Mesenchymal stem cell (in vitro differentiated cells and primary cell): Measurements from ENCODE around the gene PCDHGA12.

ENCODE experiments used
- DNase-seq: peaks from one replicate; pipeline ENCODE4 v3.0.0-alpha.2; 2013
- H2AFZ ChIP-seq: one replicate; pipeline ENCODE4 v1.6.1; 2013; ENCODE audit warnings: low read depth, mild to moderate bottlenecking, control low read depth, inconsistent platforms, low read length, moderate library complexity
- H2AK5ac ChIP-seq: 2 replicates; pipeline ENCODE4 v1.6.1; 2013; ENCODE audit warnings: low read length, moderate library complexity, mild to moderate bottlenecking, inconsistent platforms; ENCODE audit not compliant: severe bottlenecking
- H2BK120ac ChIP-seq: one replicate; pipeline ENCODE4 v1.6.1; 2013; ENCODE audit warnings: low read depth, mild to moderate bottlenecking, inconsistent platforms, low read length, moderate library complexity
- H2BK12ac ChIP-seq, 2 experiments: one replicate each; pipeline ENCODE4 v1.6.1; 2013; ENCODE audit warnings: inconsistent platforms in 2 of 2, low read length in 2 of 2, mild to moderate bottlenecking in 2 of 2, moderate library complexity in 2 of 2, control low read depth in 1 of 2
- H2BK15ac ChIP-seq: one replicate; pipeline ENCODE4 v1.6.1; 2013; ENCODE audit warnings: mild to moderate bottlenecking, low read depth, inconsistent platforms; ENCODE audit not compliant: poor library complexity, severe bottlenecking
- H2BK5ac ChIP-seq: 2 replicates; pipeline ENCODE4 v1.6.1; 2013; ENCODE audit warnings: low read depth, mild to moderate bottlenecking, low read length, control low read depth, inconsistent platforms; ENCODE audit not compliant: poor library complexity, severe bottlenecking
- H3K14ac ChIP-seq, 2 experiments: one replicate each; pipeline ENCODE4 v1.6.1; 2013; ENCODE audit warnings: inconsistent platforms in 2 of 2, low read length in 2 of 2, control low read depth in 1 of 2, mild to moderate bottlenecking in 1 of 2, moderate library complexity in 1 of 2
- H3K18ac ChIP-seq, 2 experiments: one replicate each; pipeline ENCODE4 v1.6.1; 2013; ENCODE audit warnings: inconsistent platforms in 2 of 2, low read length in 2 of 2, control low read depth in 1 of 2, low read depth in 1 of 2, mild to moderate bottlenecking in 1 of 2
- H3K23ac ChIP-seq, 2 experiments: one replicate each; pipeline ENCODE4 v1.6.1; 2013; ENCODE audit warnings: inconsistent platforms in 2 of 2, low read length in 2 of 2, mild to moderate bottlenecking in 2 of 2, moderate library complexity in 2 of 2, control low read depth in 1 of 2
- H3K27ac ChIP-seq: 2 replicates; pipeline ENCODE4 v1.5.1; 2013; ENCODE audit warnings: mild to moderate bottlenecking, moderate library complexity, low read length, control low read depth, inconsistent platforms; ENCODE audit not compliant: poor library complexity, severe bottlenecking
- H3K27me3 ChIP-seq, 2 experiments: 2 replicates each; pipeline versions ENCODE4 v1.6.1 to v1.7.0; 2013; ENCODE audit warnings: low read length in 2 of 2, mild to moderate bottlenecking in 2 of 2, moderate library complexity in 2 of 2, control low read depth in 1 of 2, inconsistent platforms in 1 of 2; ENCODE audit not compliant: control insufficient read depth in 1 of 2, insufficient read depth in 1 of 2
- H3K36me3 ChIP-seq, 2 experiments: 2 replicates each; pipeline versions ENCODE4 v1.6.1 to v1.7.0; 2013; ENCODE audit warnings: low read length in 2 of 2, control low read depth in 1 of 2, inconsistent platforms in 1 of 2, low read depth in 1 of 2, mild to moderate bottlenecking in 1 of 2; ENCODE audit not compliant: insufficient read depth in 2 of 2, control insufficient read depth in 1 of 2
- H3K4ac ChIP-seq, 2 experiments: one replicate each; pipeline ENCODE4 v1.6.1; 2013; ENCODE audit warnings: inconsistent platforms in 2 of 2, low read length in 2 of 2, mild to moderate bottlenecking in 2 of 2, moderate library complexity in 2 of 2, control low read depth in 1 of 2, low read depth in 1 of 2
- H3K4me1 ChIP-seq: 2 replicates; pipeline ENCODE4 v1.6.1; 2013; ENCODE audit warnings: low read depth, low read length, control low read depth; ENCODE audit not compliant: control insufficient read depth, insufficient read depth
- H3K4me2 ChIP-seq: 2 replicates; pipeline ENCODE4 v1.6.1; 2013; ENCODE audit warnings: low read length, mild to moderate bottlenecking, inconsistent platforms; ENCODE audit not compliant: poor library complexity, severe bottlenecking
- H3K4me3 ChIP-seq, 2 experiments: 2 replicates each; pipeline versions ENCODE4 v1.5.1 to v1.7.0; 2013; ENCODE audit warnings: low read length in 2 of 2, mild to moderate bottlenecking in 2 of 2, control low read depth in 1 of 2, low read depth in 1 of 2; ENCODE audit not compliant: insufficient read depth in 1 of 2
- H3K79me1 ChIP-seq: replicated peaks from 2 replicates; pipeline ENCODE4 v1.6.1; 2013; ENCODE audit warnings: mild to moderate bottlenecking, control low read depth, low read length, inconsistent platforms; ENCODE audit not compliant: poor library complexity, severe bottlenecking
- H3K9ac ChIP-seq: 2 replicates; pipeline ENCODE4 v1.7.0; 2013; ENCODE audit warnings: mild to moderate bottlenecking, low read length, moderate library complexity
- H3K9me3 ChIP-seq: 2 replicates; pipeline ENCODE4 v1.7.0; 2013; ENCODE audit warnings: mild to moderate bottlenecking, low read length; ENCODE audit not compliant: control insufficient read depth
- H4K8ac ChIP-seq: one replicate; pipeline ENCODE4 v1.6.1; 2013; ENCODE audit warnings: inconsistent platforms, mild to moderate bottlenecking, low read length, moderate library complexity
- H4K91ac ChIP-seq: one replicate; pipeline ENCODE4 v1.6.1; 2013; ENCODE audit warnings: mild to moderate bottlenecking, low read length, inconsistent platforms
- WGBS: methylation state at CpG from one replicate; pipeline ENCODE4 v1.1.7; 2013; ENCODE audit warnings: mixed read lengths; 5-methylcytosine and 5-hydroxymethylcytosine counted together

Gene PCDHGA12

GRCh38 chr5:141441571-141442170 lies 11.4 kb downstream of the PCDHGA12 start:
- no peak overlapping the region for H3K18ac ChIP-seq
- no peak for DNase-seq
- peaks cover 7 to 9% of the 10 kb centered on the region in 2 experiments for H3K36me3 ChIP-seq
- H4K91ac ChIP-seq, result no peak overlapping the region
- no peak overlapping the region for H2BK5ac ChIP-seq
- H3K14ac ChIP-seq, result no peak overlapping the region
- H2BK120ac ChIP-seq, result no peak overlapping the region
- no peak overlapping the region for H2BK15ac ChIP-seq
- WGBS, result 99% methylated on average over 45 of the region's 50 CpGs
- H3K27me3 ChIP-seq, result no peaks in the 10 kb centered on the region
- H3K4ac ChIP-seq, result no peak overlapping the region
- no peak overlapping the region for H3K4me2 ChIP-seq
- no peak overlapping the region for H4K8ac ChIP-seq
- peak overlapping the region in 1 of 2 experiments; percentile 7 for H3K4me3 ChIP-seq
- peaks cover 25% of the 10 kb centered on the region for H3K79me1 ChIP-seq
- peak overlapping the region; percentile 13 for H2AK5ac ChIP-seq
- H2AFZ ChIP-seq, result no peak overlapping the region
- no peak overlapping the region for H3K23ac ChIP-seq
- H3K9me3 ChIP-seq, result peaks cover 10% of the 10 kb centered on the region
- H3K9ac ChIP-seq, result no peak overlapping the region
- no peak overlapping the region for H2BK12ac ChIP-seq
- H3K4me1 ChIP-seq, result peaks cover 5% of the 10 kb centered on the region
- H3K27ac ChIP-seq, result no peak overlapping the region

DNA sequence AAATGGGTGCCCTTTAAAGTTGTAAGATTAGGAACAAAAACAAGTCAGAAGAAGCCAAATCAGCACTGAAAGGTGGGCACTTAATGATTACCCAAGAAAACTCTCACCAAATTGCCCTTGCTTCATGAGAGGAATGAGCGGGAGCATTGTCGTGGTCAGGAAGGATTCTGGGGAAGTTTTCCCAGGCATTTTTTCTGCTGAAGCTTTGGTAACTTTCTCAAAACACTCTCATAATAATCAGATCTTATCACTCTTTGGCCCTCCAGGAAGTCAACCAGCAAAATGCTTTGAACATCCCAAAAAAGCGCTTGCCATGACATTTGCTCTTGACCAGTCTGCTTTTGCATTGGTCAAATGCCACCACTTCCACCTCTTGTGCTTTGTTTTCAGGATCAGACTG lies 35.0 kb downstream of the PCDHGA12 start:
- no peak overlapping the region for H3K4me3 ChIP-seq
- no peak overlapping the region for H3K4me2 ChIP-seq
- H3K14ac ChIP-seq, result no peak overlapping the region
- H2BK15ac ChIP-seq, result no peak overlapping the region
- H2BK120ac ChIP-seq, result no peak overlapping the region
- H3K4ac ChIP-seq, result no peak overlapping the region
- H2BK5ac ChIP-seq, result no peak overlapping the region
- H2AFZ ChIP-seq, result no peak overlapping the region
- H2AK5ac ChIP-seq, result no peak overlapping the region
- peaks cover 2% of the 10 kb centered on the region for H3K4me1 ChIP-seq
- H4K8ac ChIP-seq, result no peak overlapping the region
- no peak overlapping the region for H3K23ac ChIP-seq
- peak overlapping the region; percentile 28 for H3K27ac ChIP-seq
- H3K36me3 ChIP-seq, result peaks cover 0 to 8% of the 10 kb centered on the region in 2 experiments
- peak; percentile 22 for DNase-seq
- no peak overlapping the region for H3K18ac ChIP-seq
- no peaks in the 10 kb centered on the region for H3K27me3 ChIP-seq
- WGBS, result 98% methylated on average over 3 of the region's 3 CpGs
- H2BK12ac ChIP-seq, result no peak overlapping the region
- H3K9ac ChIP-seq, result no peak overlapping the region
- peaks cover 10% of the 10 kb centered on the region for H3K79me1 ChIP-seq
- H4K91ac ChIP-seq, result no peak overlapping the region
- H3K9me3 ChIP-seq, result no peaks in the 10 kb centered on the region

DNA sequence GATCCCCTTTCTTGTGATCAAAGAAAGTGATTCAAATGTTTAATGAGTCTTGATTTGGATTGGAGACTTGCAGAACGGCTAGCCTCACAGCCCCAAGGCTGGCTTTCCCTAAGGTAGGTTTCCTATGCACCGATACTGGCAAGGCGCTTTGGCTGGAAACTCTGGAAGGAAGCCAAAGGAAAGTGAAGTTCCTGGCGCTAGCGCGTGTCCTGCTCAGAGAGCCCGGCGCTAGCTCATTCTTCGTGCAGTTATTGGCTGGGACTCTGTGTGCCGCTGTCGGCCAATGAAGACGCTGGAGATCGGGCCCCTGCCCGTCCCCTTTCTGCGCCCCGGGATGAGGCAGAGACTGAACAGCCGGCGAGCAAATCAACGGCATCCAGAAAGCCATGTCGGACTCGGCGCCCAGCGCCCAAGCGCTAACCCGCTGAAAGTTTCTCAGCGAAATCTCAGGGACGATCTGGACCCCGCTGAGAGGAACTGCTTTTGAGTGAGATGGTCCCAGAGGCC lies 45.4 kb downstream of the PCDHGA12 start, which contains the start of gene PCDHGC3:
PCDHGC3 (plus strand) TSS at position 342 of the 507 bp plus-strand sequence; CDS start at position 493, 151 bp downstream.
- peaks cover 20% of the 10 kb centered on the region for H3K4me1 ChIP-seq
- peak within 1 kb of the TSS; percentile 3 for H4K91ac ChIP-seq
- peak within 1 kb of the TSS; percentile 55 to 88 for H3K4me3 ChIP-seq
- no peaks in the 10 kb centered on the region for H3K27me3 ChIP-seq
- H3K4ac ChIP-seq, result peak within 1 kb of the TSS in 1 of 2 experiments; percentile 59
- peak within 1 kb of the TSS; percentile 44 for H2BK15ac ChIP-seq
- peak within 1 kb of the TSS; percentile 1 to 7 for H3K18ac ChIP-seq
- WGBS, result 2% methylated on average over 28 of the region's 28 CpGs
- H3K79me1 ChIP-seq, result peaks cover 24% of the 10 kb centered on the region
- H2BK5ac ChIP-seq, result no peak within 1 kb of the TSS
- H3K9ac ChIP-seq, result peak within 1 kb of the TSS; percentile 93
- DNase-seq, result peak; percentile 95
- no peak within 1 kb of the TSS for H2BK120ac ChIP-seq
- H2AFZ ChIP-seq, result peak within 1 kb of the TSS; percentile 34
- H2AK5ac ChIP-seq, result no peak within 1 kb of the TSS
- peak within 1 kb of the TSS in 1 of 2 experiments; percentile 37 for H3K14ac ChIP-seq
- H4K8ac ChIP-seq, result peak within 1 kb of the TSS; percentile 28
- H2BK12ac ChIP-seq, result no peak within 1 kb of the TSS
- H3K36me3 ChIP-seq, result peaks cover 19 to 24% of the 10 kb centered on the region in 2 experiments
- H3K23ac ChIP-seq, result no peak within 1 kb of the TSS
- H3K27ac ChIP-seq, result peak within 1 kb of the TSS; percentile 87
- H3K4me2 ChIP-seq, result peak within 1 kb of the TSS; percentile 66
- H3K9me3 ChIP-seq, result no peaks in the 10 kb centered on the region

DNA sequence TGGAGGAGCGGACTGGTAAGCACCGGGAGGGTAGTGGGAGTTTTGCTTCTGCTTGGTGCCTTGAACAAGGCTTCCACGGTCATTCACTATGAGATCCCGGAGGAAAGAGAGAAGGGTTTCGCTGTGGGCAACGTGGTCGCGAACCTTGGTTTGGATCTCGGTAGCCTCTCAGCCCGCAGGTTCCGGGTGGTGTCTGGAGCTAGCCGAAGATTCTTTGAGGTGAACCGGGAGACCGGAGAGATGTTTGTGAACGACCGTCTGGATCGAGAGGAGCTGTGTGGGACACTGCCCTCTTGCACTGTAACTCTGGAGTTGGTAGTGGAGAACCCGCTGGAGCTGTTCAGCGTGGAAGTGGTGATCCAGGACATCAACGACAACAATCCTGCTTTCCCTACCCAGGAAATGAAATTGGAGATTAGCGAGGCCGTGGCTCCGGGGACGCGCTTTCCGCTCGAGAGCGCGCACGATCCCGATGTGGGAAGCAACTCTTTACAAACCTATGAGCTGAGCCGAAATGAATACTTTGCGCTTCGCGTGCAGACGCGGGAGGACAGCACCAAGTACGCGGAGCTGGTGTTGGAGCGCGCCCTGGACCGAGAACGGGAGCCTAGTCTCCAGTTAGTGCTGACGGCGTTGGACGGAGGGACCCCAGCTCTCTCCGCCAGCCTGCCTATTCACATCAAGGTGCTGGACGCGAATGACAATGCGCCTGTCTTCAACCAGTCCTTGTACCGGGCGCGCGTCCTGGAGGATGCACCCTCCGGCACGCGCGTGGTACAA lies 46.0 kb downstream of the PCDHGA12 start:
- peak overlapping the region in 1 of 2 experiments; percentile 37 for H3K14ac ChIP-seq
- peak overlapping the region; percentile 28 for H4K8ac ChIP-seq
- peaks cover 21% of the 10 kb centered on the region for H3K4me1 ChIP-seq
- H3K36me3 ChIP-seq, result peaks cover 21 to 29% of the 10 kb centered on the region in 2 experiments
- H3K18ac ChIP-seq, result peak overlapping the region; percentile 1 to 7
- H3K9ac ChIP-seq, result peak overlapping the region; percentile 93
- H4K91ac ChIP-seq, result peak overlapping the region; percentile 3
- H3K27me3 ChIP-seq, result no peaks in the 10 kb centered on the region
- 15% methylated on average over 55 of the region's 58 CpGs for WGBS
- H2BK15ac ChIP-seq, result peak overlapping the region; percentile 44
- no peak overlapping the region for H2BK5ac ChIP-seq
- H3K4me3 ChIP-seq, result peak overlapping the region; percentile 55 to 88
- DNase-seq, result peak; percentile 82
- H3K4ac ChIP-seq, result peak overlapping the region in 1 of 2 experiments; percentile 59
- peaks cover 24% of the 10 kb centered on the region for H3K79me1 ChIP-seq
- peak overlapping the region; percentile 66 for H3K4me2 ChIP-seq
- H3K23ac ChIP-seq, result no peak overlapping the region
- no peak overlapping the region for H2BK12ac ChIP-seq
- no peak overlapping the region for H2AK5ac ChIP-seq
- H2AFZ ChIP-seq, result peak overlapping the region; percentile 34
- H3K9me3 ChIP-seq, result no peaks in the 10 kb centered on the region
- H2BK120ac ChIP-seq, result no peak overlapping the region
- peak overlapping the region; percentile 87 for H3K27ac ChIP-seq
